ENCODE results near the gene GPC6.

DNA sequence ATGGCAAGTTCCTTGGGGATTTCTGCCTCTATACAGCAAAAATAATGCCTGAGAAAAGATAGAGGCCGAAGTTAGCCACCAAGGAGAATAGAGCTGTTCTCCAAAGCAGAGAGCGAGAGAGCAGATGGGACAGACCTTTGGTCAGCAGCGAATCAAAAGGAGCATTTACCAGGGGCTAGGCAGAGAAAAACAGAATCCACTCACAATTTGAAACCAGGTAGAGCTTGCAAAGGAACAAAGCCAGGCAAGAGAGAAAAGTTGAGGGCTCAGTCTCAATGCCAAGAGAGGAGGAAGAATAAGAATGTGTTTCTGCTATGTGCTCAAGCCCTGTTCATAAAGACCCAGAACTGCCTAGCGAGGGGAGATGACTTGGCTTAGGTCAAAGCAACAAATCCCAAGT lies 1140.1 kb downstream of the GPC6 start:
- TF ChIP-seq, protein P1, sequence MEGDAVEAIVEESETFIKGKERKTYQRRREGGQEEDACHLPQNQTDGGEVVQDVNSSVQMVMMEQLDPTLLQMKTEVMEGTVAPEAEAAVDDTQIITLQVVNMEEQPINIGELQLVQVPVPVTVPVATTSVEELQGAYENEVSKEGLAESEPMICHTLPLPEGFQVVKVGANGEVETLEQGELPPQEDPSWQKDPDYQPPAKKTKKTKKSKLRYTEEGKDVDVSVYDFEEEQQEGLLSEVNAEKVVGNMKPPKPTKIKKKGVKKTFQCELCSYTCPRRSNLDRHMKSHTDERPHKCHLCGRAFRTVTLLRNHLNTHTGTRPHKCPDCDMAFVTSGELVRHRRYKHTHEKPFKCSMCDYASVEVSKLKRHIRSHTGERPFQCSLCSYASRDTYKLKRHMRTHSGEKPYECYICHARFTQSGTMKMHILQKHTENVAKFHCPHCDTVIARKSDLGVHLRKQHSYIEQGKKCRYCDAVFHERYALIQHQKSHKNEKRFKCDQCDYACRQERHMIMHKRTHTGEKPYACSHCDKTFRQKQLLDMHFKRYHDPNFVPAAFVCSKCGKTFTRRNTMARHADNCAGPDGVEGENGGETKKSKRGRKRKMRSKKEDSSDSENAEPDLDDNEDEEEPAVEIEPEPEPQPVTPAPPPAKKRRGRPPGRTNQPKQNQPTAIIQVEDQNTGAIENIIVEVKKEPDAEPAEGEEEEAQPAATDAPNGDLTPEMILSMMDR (tag by site-specific recombination; IDR thresholded peaks at IDR 0.05), result no peak
- no peak for TF ChIP-seq ZNF510 (tag by site-specific recombination; IDR thresholded peaks at IDR 0.05; ENCODE audit: insufficient replicate concordance)
